Lower leg skin (tissue), 3 donors: ENCODE measurements around the gene FAM118A.

Experiments
- POLR2A ChIP-seq, 2 donors: fragments of 450-650 bp; IDR thresholded peaks; one replicate each; pipeline ENCODE4 v1.6.1; 2016 to 2017; ENCODE audit warnings: antibody characterized with exemption in 2 of 2, mild to moderate bottlenecking in 1 of 2, moderate library complexity in 1 of 2
- TF ChIP-seq, protein P1 (sequence below), 3 donors: fragments of 450-650 bp; IDR thresholded peaks; one replicate each; pipeline ENCODE4 v1.5.1; 2016; ENCODE audit warnings: antibody characterized with exemption in 3 of 3, mild to moderate bottlenecking in 3 of 3, moderate library complexity in 2 of 3

DNA sequence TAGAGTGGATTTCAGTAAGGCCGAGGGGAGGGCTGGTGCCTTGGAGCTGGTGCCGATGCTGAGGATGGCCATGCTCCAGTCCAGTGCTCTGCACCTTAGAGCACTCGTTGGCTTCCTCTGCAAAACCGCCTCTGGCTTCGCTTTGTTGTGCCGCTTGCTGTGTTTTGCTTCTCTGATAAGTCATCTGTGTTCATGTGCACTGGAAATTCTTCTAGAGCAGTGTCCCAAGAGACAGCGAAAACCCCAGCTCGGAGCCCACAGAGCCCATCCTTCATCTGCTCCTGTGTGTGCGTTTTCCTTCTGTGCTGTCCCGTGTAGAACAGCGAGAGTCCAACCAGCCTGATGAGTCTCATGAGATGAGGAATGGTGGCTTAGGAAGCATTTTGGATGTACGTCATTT is 12.1 kb downstream of the FAM118A start:
- no peak for TF ChIP-seq POLR2A (IDR thresholded peaks at IDR 0.05)
- TF ChIP-seq, protein P1, sequence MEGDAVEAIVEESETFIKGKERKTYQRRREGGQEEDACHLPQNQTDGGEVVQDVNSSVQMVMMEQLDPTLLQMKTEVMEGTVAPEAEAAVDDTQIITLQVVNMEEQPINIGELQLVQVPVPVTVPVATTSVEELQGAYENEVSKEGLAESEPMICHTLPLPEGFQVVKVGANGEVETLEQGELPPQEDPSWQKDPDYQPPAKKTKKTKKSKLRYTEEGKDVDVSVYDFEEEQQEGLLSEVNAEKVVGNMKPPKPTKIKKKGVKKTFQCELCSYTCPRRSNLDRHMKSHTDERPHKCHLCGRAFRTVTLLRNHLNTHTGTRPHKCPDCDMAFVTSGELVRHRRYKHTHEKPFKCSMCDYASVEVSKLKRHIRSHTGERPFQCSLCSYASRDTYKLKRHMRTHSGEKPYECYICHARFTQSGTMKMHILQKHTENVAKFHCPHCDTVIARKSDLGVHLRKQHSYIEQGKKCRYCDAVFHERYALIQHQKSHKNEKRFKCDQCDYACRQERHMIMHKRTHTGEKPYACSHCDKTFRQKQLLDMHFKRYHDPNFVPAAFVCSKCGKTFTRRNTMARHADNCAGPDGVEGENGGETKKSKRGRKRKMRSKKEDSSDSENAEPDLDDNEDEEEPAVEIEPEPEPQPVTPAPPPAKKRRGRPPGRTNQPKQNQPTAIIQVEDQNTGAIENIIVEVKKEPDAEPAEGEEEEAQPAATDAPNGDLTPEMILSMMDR (IDR thresholded peaks at IDR 0.05): no peak
